ENCODE results near the gene KCNH1.

Gene KCNH1

GRCh38 chr1:210702506-210702905 lies 431.4 kb downstream of the KCNH1 start:
- DNase-seq = no peak

- no peak for DNase-seq
Measured at GRCh38 chr1:210700511-210700910, 433.4 kb downstream of the KCNH1 start.

GRCh38 chr1:210700083-210700482 lies 433.9 kb downstream of the KCNH1 start:
- no peak for DNase-seq

GRCh38 chr1:210698661-210699060 lies 435.3 kb downstream of the KCNH1 start:
- DNase-seq = no peak

GRCh38 chr1:210697185-210697584 lies 436.8 kb downstream of the KCNH1 start:
- DNase-seq = no peak

GRCh38 chr1:210696709-210697108 lies 437.2 kb downstream of the KCNH1 start:
- peak; percentile 78 for DNase-seq

GRCh38 chr1:210695026-210695425 lies 438.9 kb downstream of the KCNH1 start:
- no peak for DNase-seq

- no peak for DNase-seq
Measured at GRCh38 chr1:210692796-210693195, 441.2 kb downstream of the KCNH1 start.

GRCh38 chr1:210691039-210691610 lies 442.8 kb downstream of the KCNH1 start:
- DNase-seq = no peak

GRCh38 chr1:210690236-210690635 lies 443.7 kb downstream of the KCNH1 start:
- DNase-seq = no peak

- DNase-seq = no peak
Measured at GRCh38 chr1:210689826-210690225, 444.1 kb downstream of the KCNH1 start.

GRCh38 chr1:210688512-210689234 lies 445.3 kb downstream of the KCNH1 start:
- peak; percentile 50 for DNase-seq

- peak; percentile 49 for DNase-seq
Measured at GRCh38 chr1:210687582-210688279, 446.2 kb downstream of the KCNH1 start.

GRCh38 chr1:210686841-210687240 lies 447.1 kb downstream of the KCNH1 start:
- DNase-seq = no peak

- no peak for DNase-seq
Measured at GRCh38 chr1:210685295-210685650, 448.7 kb downstream of the KCNH1 start.

- peak; percentile 43 for DNase-seq
Measured at GRCh38 chr1:210684466-210685294, 449.3 kb downstream of the KCNH1 start.

GRCh38 chr1:210683403-210684047 lies 450.4 kb downstream of the KCNH1 start:
- DNase-seq = no peak

GRCh38 chr1:210681158-210681557 lies 452.8 kb downstream of the KCNH1 start:
- no peak for DNase-seq

- DNase-seq = no peak
Measured at GRCh38 chr1:210678306-210678705, 455.6 kb downstream of the KCNH1 start.

- no peak for DNase-seq
Measured at GRCh38 chr1:210677533-210677932, 456.4 kb downstream of the KCNH1 start.

GRCh38 chr1:210676539-210676938 lies 457.4 kb downstream of the KCNH1 start:
- DNase-seq = no peak

- DNase-seq = no peak
Measured at GRCh38 chr1:210674151-210674550, 459.8 kb downstream of the KCNH1 start.

- no peak for DNase-seq
Measured at GRCh38 chr1:210669951-210670350, 464.0 kb downstream of the KCNH1 start.
